ENCODE results near the gene ACSL3. TPM values are rescaled to one million over a fixed set of nuclear protein-coding genes. Genes with fewer than 3 reads are reported as not detected.

The ACSL3 gene
- total RNA-seq, 4 donors from 2014 or later: 46.5 to 71.6 (median 52.1) TPM

- no peak for ATAC-seq
- Histone ChIP-seq H3K9me3 (no peaks in the 10 kb centered on the region), H3K27ac (no peak overlapping the region), H3K4me1 (no peaks in the 10 kb centered on the region), H3K36me3 (no peaks in the 10 kb centered on the region), H3K4me3 (no peak overlapping the region), H3K27me3 (peaks cover 4% of the 10 kb centered on the region)
- no peak for TF ChIP-seq POLR2A (IDR thresholded peaks at IDR 0.05)
- TF ChIP-seq POLR2AphosphoS5 (IDR thresholded peaks at IDR 0.05): no peak
- TF ChIP-seq EP300 (IDR thresholded peaks at IDR 0.05): no peak
- no peak for TF ChIP-seq CTCF (IDR thresholded peaks at IDR 0.05)
These were observed 91.4 kb downstream of the ACSL3 start for GRCh38 chr2:222952204-222952603.

GRCh38 chr2:222955008-222955407 lies 94.2 kb downstream of the ACSL3 start:
- ATAC-seq: no peak
- Histone ChIP-seq H3K36me3 (no peaks in the 10 kb centered on the region), H3K27me3 (peaks cover 4% of the 10 kb centered on the region), H3K4me3 (no peak overlapping the region), H3K27ac (no peak overlapping the region), H3K9me3 (no peaks in the 10 kb centered on the region), H3K4me1 (no peaks in the 10 kb centered on the region)
- 77 to 92% methylated on average over 1 of the region's 1 CpG for WGBS, 2 donors (ENCODE audit: low coverage in 1 of 2)
- no peak for TF ChIP-seq CTCF (IDR thresholded peaks at IDR 0.05)
- TF ChIP-seq POLR2AphosphoS5 (IDR thresholded peaks at IDR 0.05): no peak
- no peak for TF ChIP-seq POLR2A (IDR thresholded peaks at IDR 0.05)
- no peak for TF ChIP-seq EP300 (IDR thresholded peaks at IDR 0.05)

GRCh38 chr2:222959358-222959757 lies 98.5 kb downstream of the ACSL3 start:
- Histone ChIP-seq H3K36me3 (no peaks in the 10 kb centered on the region), H3K27ac (no peak overlapping the region), H3K9me3 (no peaks in the 10 kb centered on the region), H3K4me1 (no peaks in the 10 kb centered on the region), H3K27me3 (peaks cover 4% of the 10 kb centered on the region), H3K4me3 (no peak overlapping the region)
- WGBS, 2 donors (ENCODE audit: low coverage in 1 of 2): 80 to 81% methylated on average over 4 of the region's 4 CpGs
- no peak for TF ChIP-seq CTCF (IDR thresholded peaks at IDR 0.05)
- TF ChIP-seq EP300 (IDR thresholded peaks at IDR 0.05): no peak
- TF ChIP-seq POLR2A (IDR thresholded peaks at IDR 0.05): no peak
- TF ChIP-seq POLR2AphosphoS5 (IDR thresholded peaks at IDR 0.05): no peak
- ATAC-seq: no peak

- peaks cover 4% of the 10 kb centered on the region for H3K27me3 ChIP-seq
- 67 to 72% methylated on average over 5 to 6 of the region's 6 CpGs for WGBS, 2 donors (ENCODE audit: low coverage in 1 of 2)
- no peak overlapping the region for H3K27ac ChIP-seq
- H3K4me3 ChIP-seq: no peak overlapping the region
- no peaks in the 10 kb centered on the region for H3K4me1 ChIP-seq
- TF ChIP-seq POLR2AphosphoS5 (IDR thresholded peaks at IDR 0.05) (no peak), CTCF (IDR thresholded peaks at IDR 0.05) (no peak)
- no peak for ATAC-seq
- no peaks in the 10 kb centered on the region for H3K36me3 ChIP-seq
- H3K9me3 ChIP-seq: no peaks in the 10 kb centered on the region
These were observed 99.3 kb downstream of the ACSL3 start for GRCh38 chr2:222960126-222960525.

GRCh38 chr2:222963641-222964040 lies 102.8 kb downstream of the ACSL3 start:
- no peak for TF ChIP-seq POLR2A (IDR thresholded peaks at IDR 0.05)
- TF ChIP-seq EP300 (IDR thresholded peaks at IDR 0.05): no peak
- TF ChIP-seq POLR2AphosphoS5 (IDR thresholded peaks at IDR 0.05): no peak
- no peak for TF ChIP-seq CTCF (IDR thresholded peaks at IDR 0.05)

More at GRCh38 chr2:222963641-222964040, 102.8 kb downstream of the ACSL3 start:
- no peaks in the 10 kb centered on the region for H3K9me3 ChIP-seq
- H3K27ac ChIP-seq: no peak overlapping the region
- WGBS, 2 donors (ENCODE audit: low coverage in 1 of 2): 69 to 96% methylated on average over 2 to 7 of the region's 7 CpGs
- no peaks in the 10 kb centered on the region for H3K36me3 ChIP-seq
- no peak overlapping the region for H3K4me3 ChIP-seq
- no peaks in the 10 kb centered on the region for H3K4me1 ChIP-seq
- ATAC-seq: no peak
- H3K27me3 ChIP-seq: peaks cover 4% of the 10 kb centered on the region
